Stimulated activated naive CD8-positive, alpha-beta T cell treated with anti-CD3 and anti-CD28 coated beads, Interleukin-15, Interleukin-2, amounts not matched to agents 100 U/mL and 50 U/mL, for 24 hours (primary cell): ENCODE data around the gene SCAF8.
"Not testable (repeated sequence)": the region's sequence is repeated elsewhere in the genome, so short reads cannot be mapped to it uniquely, and the experiment has no call there.

Source experiments
- ATAC-seq: fragments of 150-1000 bp; cut with Tn5 transposase; one replicate; pipeline ENCODE4 v1.10.0; 2021
- DNase-seq: peaks from one replicate; pipeline ENCODE4 v3.0.0; 2021

Gene SCAF8

DNA sequence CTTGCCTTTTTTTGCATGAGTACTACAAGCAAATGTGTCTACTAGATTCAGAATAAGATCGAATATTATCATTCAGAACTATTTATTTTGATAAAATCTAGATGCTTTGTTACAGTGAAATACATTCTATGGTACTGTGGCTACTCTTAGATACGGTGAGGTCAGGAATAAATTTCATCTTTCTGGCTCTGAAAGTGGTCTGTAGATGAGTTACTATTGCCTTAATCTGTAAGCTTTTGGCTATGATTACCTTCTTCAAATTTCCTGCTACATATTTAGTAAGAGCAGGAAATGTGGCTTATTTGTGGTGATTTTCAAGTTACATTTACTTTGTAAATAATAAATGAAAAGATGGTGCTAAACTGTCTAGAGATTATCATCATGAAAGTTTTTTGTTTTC, 50.0 kb downstream of the SCAF8 start:
- ATAC-seq, result no peak

DNA sequence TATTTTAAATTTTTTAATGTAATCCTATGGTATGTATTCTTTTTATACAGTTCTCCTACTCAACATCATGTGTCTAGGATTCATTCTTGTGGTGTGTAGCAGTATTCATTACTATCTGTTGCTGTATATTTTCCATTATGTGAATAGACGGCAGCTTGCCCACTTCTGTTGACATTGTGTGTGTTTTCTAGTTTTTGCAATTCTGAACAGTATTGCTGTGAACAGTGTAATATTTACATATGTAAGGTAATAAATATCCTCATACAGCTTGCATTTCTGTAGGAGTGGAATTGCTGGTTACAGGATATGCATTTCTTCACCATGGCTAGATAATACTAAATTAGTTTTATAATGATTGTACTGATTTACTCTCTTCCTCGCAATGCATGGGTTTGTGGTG, 51.9 kb downstream of the SCAF8 start:
- ATAC-seq, result no peak
- no peak for DNase-seq

More for the DNA sequence above, 50.0 kb downstream of the SCAF8 start:
- no peak for DNase-seq

DNA sequence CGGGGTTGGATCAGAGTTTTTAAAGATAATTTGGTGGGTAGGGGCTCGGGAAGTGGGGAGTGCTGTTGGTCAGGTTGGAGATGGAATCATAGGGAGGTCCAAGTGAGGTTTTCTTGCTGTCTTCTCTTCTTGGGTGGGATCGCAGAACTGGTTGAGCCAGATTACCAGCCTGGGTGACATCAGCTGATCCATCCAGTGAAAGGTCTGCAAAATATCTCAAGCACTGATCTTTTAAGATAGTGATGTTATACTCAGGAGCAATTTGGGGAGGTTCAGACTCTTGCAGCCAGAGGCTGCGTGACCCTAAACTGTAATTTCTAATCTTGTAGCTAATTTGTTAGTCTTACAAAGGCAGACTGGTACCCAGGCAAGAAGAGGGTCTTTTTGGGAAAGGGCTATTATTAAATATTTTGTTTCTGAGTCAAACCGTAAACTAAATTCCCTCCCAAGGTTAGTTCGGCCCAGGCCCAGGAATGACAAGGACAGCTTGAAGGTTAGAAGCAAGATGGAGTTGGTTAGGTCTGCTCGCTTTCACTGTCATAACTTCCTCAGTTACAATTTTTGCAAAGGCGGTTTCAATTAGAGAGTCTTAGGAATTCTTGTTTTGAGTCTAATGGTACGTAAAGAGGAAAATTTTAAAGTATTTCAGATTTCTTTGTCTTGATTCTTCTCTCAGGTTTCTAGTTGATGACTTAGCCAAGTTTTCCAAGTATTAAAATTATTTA, 53.1 kb downstream of the SCAF8 start:
- ATAC-seq (no peak), DNase-seq (no peak)

DNA sequence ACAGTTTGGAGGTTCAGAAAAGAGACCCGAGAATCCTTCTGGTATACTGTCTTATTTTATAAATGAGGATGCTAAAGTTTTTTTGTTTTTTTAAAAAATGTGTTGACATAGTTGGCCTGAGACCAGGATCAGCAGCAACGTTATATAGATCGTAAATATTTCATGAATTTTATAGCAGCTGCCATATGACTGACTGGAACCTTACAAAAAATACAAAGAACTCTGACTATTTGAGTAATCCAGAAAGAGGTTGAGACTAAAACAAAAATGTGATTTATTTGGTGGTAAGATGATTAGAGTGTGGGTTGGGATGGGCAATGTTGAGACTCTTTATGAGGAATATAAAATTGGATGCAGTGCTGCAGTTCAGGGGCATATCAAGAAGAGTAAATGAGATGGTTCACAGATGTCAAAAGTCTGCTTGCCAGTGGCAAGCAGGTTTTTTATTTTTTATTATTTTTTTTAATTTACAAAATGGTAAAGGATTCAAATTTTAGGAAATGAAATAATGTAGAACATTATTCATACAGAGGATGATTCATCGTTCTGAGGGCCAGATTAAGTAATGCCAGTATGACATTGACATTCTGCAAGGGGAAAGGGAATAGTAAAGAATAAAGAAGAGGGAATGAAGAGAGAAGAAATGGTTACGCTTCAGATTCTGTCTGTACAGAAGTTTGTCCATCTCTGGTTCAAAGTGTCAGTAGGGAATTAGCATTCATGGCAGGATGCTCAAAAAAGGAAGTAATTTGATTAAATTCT, 58.5 kb downstream of the SCAF8 start:
- no peak for DNase-seq

DNA sequence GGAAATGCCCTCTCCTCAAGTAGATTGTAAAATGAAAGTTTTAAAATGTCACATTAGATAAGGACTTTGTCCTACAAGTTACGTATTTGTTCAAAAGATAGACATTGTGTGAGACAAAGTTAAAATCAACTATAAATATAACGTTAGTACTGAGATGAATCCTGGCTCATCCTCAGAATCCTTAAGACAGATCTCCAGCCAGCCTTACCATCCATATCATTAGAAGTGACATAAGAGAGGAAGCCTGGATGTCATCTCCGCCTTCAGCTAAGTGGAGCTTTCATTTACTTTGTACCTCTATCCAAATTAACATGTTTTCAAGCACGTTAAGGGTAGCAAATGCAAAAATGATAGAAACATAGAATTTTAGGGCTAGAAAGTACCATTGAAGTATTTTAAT, 59.1 kb downstream of the SCAF8 start:
- ATAC-seq (no peak), DNase-seq (no peak)

More for the DNA sequence above, 58.5 kb downstream of the SCAF8 start:
- no peak for ATAC-seq

DNA sequence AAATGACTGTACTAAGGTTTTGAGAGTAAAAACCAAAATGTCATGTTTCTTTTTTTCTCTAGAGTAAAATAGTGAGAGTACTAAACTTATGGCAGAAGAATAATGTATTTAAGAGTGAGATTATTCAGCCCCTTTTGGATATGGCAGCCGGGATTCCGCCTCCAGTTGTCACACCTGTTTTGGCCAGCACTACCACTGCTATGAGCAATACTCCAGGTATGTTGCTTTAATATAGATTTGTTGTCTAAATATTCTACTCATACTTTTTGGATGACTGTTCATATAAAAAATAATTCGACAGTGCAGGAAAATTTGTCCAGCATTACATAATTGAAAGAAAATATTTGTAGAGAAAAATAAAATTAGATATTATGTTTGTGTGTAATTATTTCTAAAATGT, 59.5 kb downstream of the SCAF8 start:
- DNase-seq (no peak), ATAC-seq (no peak)

DNA sequence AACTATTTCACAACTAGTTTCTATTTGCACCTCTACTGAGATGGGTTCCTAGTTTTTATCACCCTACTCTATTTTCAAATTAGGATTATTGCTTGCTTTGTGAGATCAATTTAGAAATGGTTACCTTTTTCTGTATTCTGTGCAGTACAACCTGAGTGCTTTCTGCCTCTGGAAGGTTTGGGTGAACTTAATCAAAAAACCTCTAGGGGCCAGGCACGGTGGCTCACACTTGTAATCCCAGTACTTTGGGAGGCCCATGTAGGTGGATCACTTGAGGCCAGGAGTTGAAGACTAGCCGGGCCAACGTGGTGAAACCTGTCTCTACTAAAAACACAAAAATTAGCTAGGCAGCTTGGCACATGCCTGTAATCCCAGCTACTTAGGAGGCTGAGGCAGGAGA, 63.3 kb downstream of the SCAF8 start:
- DNase-seq, result no peak
- ATAC-seq, result no peak

DNA sequence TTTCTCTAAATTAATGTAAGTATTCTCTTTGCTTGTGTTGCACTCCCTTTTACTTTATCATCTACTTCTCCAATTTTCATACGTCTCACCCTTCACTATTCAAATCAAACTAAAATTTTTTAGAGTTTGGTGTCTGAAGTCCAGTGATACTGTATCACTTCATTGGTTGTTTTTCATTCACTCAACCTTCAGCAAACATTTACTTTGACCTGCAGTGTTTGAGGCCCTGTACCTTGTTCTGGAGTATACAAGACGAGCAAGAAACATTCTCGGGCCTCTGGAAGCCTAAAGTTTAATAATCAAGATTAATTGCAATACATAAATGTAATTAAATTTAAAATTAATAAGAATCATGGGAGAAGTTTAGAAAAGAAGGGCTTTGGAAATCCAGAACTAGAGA, 64.6 kb downstream of the SCAF8 start:
- ATAC-seq (no peak), DNase-seq (no peak)

DNA sequence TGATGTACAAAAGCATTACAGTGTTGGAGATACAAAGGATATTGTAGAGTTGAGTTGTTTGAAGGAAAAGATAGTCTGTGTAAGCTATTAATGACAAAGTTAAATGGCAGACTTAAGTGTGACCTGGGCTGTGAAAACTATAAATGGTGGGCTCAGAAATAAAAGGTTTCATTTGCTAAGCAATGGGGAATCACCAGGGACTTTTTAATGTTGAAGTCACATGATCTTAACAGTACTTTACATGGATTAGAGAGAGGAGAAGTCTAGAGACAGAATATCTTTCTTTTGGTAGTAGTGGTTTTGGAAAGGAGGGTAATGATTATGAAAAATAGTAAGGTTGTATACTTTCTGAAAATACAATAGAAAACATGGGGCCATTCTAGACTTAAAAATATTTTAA, 67.1 kb downstream of the SCAF8 start:
- no peak for DNase-seq
- no peak for ATAC-seq

DNA sequence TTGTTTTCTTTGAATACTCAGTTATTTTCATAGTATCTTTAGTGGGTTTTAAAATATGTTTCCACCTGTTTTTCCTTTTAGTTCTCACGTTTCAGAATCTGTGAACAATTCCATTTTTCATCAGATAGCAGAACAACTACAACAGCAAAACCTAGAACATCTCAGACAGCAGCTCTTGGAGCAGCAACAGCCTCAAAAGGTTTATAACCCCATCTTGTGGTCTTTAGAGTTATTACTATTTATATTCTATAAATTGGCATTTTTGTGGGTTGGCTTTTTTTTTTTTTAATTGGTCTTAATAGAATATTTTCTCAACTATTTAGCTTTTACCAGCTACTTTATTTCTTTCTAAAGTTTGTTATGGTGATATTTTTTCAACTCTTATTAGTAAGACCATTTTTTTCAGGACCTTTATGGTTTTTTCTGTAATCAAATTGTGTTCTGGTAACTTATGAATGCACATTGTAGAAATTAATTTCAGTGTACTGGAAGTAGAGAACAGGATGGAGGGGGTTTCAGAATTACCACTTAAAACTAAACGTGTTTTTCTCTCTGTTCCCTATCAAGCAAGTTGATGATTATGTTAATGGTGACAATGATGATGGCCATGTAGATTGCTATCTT, 72.2 kb downstream of the SCAF8 start:
- ATAC-seq, result no peak

DNA sequence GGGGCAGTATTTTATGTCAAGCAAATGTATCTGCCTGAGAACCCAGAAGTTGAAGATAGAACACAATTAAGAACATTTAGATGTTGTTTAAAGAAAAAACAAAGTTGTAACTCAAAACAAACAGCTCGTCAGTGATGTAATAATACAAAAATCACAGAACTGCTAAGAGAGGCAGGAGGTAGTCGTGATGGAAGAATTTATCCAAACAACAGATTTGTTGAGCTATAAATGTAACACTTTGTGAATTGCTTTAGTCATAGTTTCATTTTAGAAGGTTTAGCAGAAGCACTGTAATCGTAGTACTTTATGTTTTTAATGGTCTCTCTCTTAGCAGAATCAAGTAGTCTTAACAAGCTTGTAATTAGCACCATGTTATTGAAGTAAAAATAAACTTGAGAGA, 73.6 kb downstream of the SCAF8 start:
- no peak for ATAC-seq
- no peak for DNase-seq

More for the DNA sequence above, 72.2 kb downstream of the SCAF8 start:
- no peak for DNase-seq

DNA sequence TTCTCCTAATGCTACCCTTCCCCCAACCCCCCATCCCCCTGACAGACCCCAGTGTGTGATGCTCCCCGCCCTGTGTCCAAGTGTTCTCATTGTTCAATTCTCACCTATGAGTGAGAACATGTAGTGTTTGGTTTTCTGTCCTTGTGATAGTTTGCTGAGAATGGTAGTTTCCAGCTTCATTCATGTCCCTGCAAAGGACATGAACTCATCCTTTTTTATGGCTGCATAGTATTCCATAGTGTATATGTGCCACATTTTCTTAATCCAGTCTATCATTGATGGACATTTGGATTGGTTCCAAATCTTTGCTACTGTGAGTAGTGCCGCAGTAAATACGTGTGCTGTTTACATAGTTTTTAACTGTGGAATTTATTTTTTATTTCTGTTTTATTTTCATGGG, 78.4 kb downstream of the SCAF8 start:
- DNase-seq, ATAC-seq: not testable (repeated sequence)

DNA sequence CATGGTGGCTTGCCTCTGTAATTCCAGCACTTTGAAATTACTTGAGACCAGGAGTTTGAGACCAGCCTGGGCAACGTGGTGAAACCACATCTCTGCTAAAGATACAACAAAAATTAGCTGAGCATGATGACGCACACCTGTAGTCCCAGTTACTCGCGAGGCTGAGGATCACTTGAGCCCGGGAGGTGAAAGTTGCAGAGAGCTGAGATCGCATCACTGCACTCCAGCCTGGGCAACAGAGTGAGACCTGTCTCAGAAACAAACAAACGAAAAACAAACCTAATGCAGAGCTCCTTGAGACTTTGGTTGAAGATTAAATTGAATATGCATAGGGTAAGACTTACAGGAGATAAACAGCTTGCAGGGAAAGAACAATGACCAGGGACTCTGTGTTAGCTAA, 80.8 kb downstream of the SCAF8 start:
- ATAC-seq (no peak), DNase-seq (no peak)

DNA sequence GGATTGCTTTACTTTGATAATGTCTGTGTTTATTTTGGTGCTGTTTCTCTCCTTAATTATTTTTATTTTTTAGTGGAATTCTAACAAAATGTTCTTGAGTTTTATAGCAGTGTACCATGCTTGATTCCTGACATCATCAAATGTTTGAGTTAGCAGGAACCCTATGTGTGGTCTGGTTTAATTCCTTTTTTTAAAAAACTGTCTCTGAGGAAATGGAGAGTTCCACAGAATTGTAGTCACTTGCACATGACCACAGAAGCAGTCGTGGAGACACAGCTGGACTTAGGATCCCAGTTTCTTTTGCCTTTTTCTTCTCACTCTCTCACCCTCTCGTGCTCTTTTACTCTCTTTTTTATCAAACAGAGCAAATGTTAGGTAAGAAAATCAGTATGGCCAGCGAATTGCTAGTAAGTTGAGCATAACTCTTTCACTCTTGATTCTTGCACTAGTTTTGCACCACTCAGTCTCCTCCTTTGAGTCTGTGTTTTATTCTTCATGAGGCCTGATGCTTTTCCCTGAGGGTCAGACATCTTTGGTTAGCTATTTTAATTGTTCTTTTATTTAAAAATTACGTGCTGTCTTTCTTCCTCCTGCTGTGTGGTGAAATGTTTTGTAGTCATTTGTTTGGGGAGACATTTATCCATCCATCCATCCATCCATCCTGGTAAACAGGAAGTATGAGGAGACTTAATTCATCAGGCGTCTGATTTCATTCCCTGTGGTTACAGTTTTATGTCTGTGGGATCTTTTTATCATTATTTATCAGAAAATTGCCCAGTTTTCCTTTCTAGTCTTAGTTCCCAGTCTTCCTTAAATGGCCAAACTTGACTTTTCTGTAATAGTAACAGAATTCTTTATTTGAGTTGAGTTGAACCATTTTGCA, 83.0 kb downstream of the SCAF8 start:
- ATAC-seq, result no peak
- DNase-seq, result no peak

DNA sequence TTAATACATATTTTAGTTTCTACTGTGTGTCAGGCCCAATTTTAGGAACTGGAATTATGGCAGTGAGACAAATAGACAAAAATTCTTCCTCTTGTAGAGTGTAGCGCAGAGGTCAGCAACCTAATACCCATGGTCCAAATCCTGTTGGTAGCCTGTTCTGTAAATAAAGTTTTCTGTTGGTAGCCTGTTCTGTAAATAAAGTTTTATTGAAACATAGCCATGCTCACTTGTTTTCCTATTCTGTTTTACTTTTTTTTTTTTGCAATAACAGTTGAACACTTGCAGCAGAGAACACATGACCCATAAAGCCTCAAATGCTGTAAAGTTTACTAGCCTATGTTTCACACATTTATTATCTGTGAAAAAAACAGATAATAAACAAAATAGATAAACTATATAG, 87.9 kb downstream of the SCAF8 start:
- ATAC-seq (no peak), DNase-seq (no peak)

DNA sequence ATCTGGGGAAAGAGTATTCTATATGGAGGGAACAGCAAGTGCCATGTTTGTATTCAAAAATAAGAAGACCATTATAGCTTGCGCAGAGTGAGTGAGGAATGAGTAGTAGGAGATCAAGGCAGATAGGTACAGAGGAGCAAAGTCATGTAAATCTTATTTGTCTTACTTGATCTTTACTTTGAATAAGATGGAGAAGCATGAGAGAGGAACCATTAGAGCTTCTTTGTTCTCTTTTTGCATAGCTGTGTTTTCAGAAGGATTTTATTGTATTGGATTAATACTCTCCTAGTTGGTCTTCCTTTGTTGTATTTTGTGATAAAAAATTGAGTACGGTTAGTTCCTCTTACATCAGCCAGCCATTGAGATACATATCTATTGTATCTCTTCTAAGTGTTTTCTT, 88.4 kb downstream of the SCAF8 start:
- no peak for ATAC-seq
- no peak for DNase-seq

DNA sequence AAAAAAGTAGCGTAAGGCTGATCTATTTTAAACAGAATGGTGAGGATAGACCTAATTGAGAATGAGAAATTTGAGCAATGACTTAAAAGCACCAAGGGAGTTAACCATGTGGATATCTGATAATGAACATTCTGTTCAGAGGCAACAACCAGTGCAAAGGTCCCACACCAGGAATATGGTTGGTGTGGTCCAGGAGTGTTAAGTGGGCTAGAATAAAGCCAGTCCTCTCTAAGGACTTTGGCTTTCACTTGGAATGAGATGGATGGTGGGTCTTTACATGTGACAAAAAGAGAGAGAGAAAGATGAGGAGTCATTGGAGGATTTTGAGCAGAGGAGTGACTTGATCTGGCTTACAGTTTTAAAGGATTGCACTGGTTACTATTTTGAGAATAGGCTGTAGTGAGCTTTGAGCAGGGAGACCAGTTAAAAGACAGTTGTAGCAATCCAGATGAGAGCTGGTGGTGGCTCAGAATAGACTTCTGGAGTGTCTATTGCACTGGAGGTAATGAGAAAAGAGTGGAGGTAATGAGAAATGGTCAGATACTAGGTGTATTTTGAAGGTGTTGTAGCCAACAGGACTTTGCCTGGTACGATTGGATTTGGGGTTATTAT, 89.8 kb downstream of the SCAF8 start:
- ATAC-seq, result no peak
- no peak for DNase-seq

DNA sequence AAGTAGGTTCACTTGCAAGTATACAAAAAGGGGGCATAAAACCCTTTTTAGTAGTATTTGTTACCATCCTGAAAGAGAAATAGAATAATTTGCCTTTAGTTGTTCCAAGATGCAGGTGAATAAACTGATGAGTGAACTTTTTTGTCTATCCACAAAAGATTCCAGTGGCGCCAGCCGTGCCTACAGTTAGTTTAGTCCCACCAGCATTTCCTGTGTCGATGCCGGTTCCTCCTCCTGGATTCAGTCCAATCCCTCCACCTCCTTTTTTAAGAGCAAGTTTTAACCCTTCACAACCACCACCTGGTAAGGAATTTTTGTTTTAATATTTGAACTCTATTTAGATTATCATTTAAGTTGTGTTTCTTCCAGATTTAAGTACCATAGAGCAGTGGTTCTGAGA, 90.9 kb downstream of the SCAF8 start:
- ATAC-seq (no peak), DNase-seq (no peak)

DNA sequence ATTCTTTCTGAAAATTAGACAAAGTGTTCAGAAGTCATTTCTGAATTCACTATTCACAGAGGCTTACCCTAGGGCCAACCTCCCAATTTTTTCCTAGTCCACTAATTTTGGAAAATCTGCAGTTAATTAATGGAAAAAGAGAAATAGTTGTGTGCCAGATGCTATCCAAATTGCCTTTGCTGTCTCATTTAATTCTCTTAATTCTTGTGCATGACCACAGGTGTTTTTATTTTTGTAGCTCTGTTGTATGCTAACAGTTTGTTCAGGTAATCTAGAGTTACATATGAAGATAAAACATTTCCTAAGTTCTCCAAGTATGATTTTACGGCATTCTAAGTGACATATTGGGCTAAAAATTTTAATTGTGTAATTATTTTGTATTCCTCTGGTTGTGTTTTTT, 96.8 kb downstream of the SCAF8 start:
- ATAC-seq (no peak), DNase-seq (no peak)

DNA sequence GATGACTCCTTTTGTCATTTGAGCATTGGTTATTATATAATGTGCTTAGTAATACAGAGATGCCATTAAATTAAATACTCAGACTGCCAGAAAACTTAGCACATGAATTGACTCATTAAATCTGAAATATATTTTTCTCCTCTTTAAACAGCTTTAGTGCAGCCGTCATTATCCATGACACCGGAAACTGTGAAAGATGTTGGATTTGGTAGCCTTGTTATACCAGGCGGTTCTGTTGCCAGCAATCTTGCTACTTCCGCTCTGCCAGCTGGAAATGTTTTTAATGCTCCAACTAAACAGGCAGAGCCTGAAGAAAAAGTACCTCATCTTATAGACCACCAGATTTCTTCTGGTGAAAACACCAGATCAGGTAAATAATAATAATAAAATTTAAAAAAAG, 97.6 kb downstream of the SCAF8 start:
- no peak for ATAC-seq
- DNase-seq, result no peak

DNA sequence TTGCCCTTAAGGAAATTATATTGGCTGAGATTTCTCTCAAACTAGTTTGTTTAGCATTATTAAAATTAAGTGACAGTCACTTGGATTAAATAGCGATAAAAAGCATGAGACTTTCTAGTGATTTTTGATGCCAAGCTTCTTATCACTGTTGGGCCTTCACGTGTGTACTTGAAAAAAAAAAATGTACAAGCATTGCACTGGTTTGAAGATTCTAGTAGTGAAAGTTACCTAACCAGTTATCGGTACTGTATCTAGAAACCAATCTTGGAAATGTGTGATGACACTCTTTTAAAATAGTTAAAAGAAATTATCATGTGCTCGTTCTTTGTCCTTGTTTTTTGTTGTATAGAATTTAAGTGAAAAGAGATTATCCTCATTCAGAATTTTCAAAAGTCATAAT, 102.1 kb downstream of the SCAF8 start:
- no peak for DNase-seq

DNA sequence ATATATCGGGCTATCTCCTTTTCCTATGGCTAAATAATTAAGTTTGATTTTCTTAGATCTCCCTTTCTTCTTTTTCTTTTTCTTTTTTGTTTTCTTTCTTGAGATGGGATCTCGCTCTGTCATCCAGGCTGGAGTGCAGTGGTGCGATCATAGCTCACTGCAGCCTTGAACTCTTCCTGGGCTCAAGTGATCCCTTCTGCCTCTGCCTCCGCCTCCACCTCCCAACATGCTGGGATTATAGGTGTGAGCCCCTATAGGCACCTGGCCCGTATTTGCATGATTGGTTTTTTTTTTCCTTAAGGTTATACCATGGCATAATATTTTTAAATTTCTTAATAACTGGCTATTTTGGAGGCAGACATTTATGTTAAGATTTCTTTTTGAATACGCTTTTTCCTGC, 106.3 kb downstream of the SCAF8 start:
- ATAC-seq (no peak), DNase-seq (no peak)

More for the DNA sequence above, 102.1 kb downstream of the SCAF8 start:
- ATAC-seq, result no peak
